WTC11 (cell line): ENCODE measurements around the gene PXYLP1. TPM values are rescaled to one million over a fixed set of nuclear protein-coding genes. Genes with fewer than 3 reads are reported as not detected.

Experiments used
- ATAC-seq: fragments of 200-7000 bp; cut with Tn5 transposase; 2 replicates; pipeline ENCODE4 v1.10.0; 2021; ENCODE audit warnings: mild to moderate bottlenecking, moderate library complexity
- CTCF ChIA-PET: fragments of 300-600 bp; sonication (Branson Sonifier 250); formaldehyde crosslinking; loops from one replicate; lab custom pipeline; 2021; ENCODE audit warnings: antibody characterized with exemption; lab: Charles Lee
- POLR2A ChIA-PET: fragments of 350-600 bp; sonication (Branson Sonifier 250); formaldehyde crosslinking; loops from one replicate; lab custom pipeline; 2021; ENCODE audit warnings: antibody characterized with exemption; lab: Charles Lee
- DNase-seq: peaks from one replicate; pipeline ENCODE4 v3.0.0; 2021; ENCODE audit warnings: low spot score
- H3K27ac Mint-ChIP-seq: 2 replicates; pipeline ENCODE4 v1.8.0; 2021; ENCODE audit warnings: mixed read lengths
- H3K27me3 Mint-ChIP-seq: 2 replicates; pipeline ENCODE4 v1.8.0; 2021; ENCODE audit warnings: low read depth, mild to moderate bottlenecking, moderate library complexity, mixed read lengths
- H3K36me3 Mint-ChIP-seq: 2 replicates; pipeline ENCODE4 v1.8.0; 2021; ENCODE audit warnings: mixed read lengths
- H3K4me1 Mint-ChIP-seq: 2 replicates; pipeline ENCODE4 v1.8.0; 2022; ENCODE audit warnings: mixed read lengths
- H3K4me3 Mint-ChIP-seq: 2 replicates; pipeline ENCODE4 v1.8.0; 2021; ENCODE audit warnings: mild to moderate bottlenecking, moderate library complexity, mixed read lengths
- H3K9me3 Mint-ChIP-seq: 2 replicates; pipeline ENCODE4 v1.8.0; 2021; ENCODE audit warnings: mixed read lengths
- ATF2 ChIP-seq: sonication (generic); formaldehyde crosslinking; IDR thresholded peaks from 2 replicates; pipeline ENCODE4 v1.8.1; 2022; ENCODE audit warnings: low read depth, missing genetic modification reagents, borderline replicate concordance
- ATF6 ChIP-seq: sonication (generic); formaldehyde crosslinking; IDR thresholded peaks from 2 replicates; pipeline ENCODE4 v1.8.1; 2023; ENCODE audit warnings: mild to moderate bottlenecking, missing genetic modification reagents
- E2F1 ChIP-seq: sonication (generic); formaldehyde crosslinking; IDR thresholded peaks from 2 replicates; pipeline ENCODE4 v1.8.0; 2022; ENCODE audit warnings: mild to moderate bottlenecking, missing genetic modification reagents
- FOXP1 ChIP-seq: sonication (generic); formaldehyde crosslinking; IDR thresholded peaks from 2 replicates; pipeline ENCODE4 v1.8.0; 2022; ENCODE audit warnings: missing genetic modification reagents, mild to moderate bottlenecking, moderate library complexity, borderline replicate concordance
- HMGA2 ChIP-seq: fragments of 250-450 bp; sonication (Bioruptor Pico); IDR thresholded peaks from 2 replicates; pipeline ENCODE4 v1.4.0; 2021; ENCODE audit warnings: mild to moderate bottlenecking, moderate library complexity
- IRF1 ChIP-seq: sonication (generic); formaldehyde crosslinking; IDR thresholded peaks from 2 replicates; pipeline ENCODE4 v1.8.0; 2023; ENCODE audit warnings: missing genetic modification reagents
- JAZF1 ChIP-seq: fragments of 250-450 bp; sonication (Bioruptor Pico); IDR thresholded peaks from 2 replicates; pipeline ENCODE4 v1.9.0; 2021; ENCODE audit warnings: moderate library complexity, mild to moderate bottlenecking, inconsistent platforms
- MLX ChIP-seq: sonication (generic); formaldehyde crosslinking; IDR thresholded peaks from 2 replicates; pipeline ENCODE4 v1.8.1; 2023; ENCODE audit warnings: mild to moderate bottlenecking, missing genetic modification reagents, moderate library complexity
- MYBL2 ChIP-seq: sonication (generic); formaldehyde crosslinking; IDR thresholded peaks from 2 replicates; pipeline ENCODE4 v1.8.1; 2023; ENCODE audit warnings: mild to moderate bottlenecking, moderate library complexity, missing genetic modification reagents
- NFYB ChIP-seq: sonication (generic); formaldehyde crosslinking; conservative IDR thresholded peaks from 2 replicates; pipeline ENCODE4 v1.8.0; 2022; ENCODE audit warnings: low read depth, missing genetic modification reagents
- NR1H2 ChIP-seq: sonication (generic); formaldehyde crosslinking; IDR thresholded peaks from 2 replicates; pipeline ENCODE4 v1.9.0; 2021; ENCODE audit warnings: mild to moderate bottlenecking, moderate library complexity, missing genetic modification reagents
- RELA ChIP-seq: sonication (generic); formaldehyde crosslinking; IDR thresholded peaks from 2 replicates; pipeline ENCODE4 v1.8.1; 2022; ENCODE audit warnings: missing genetic modification reagents, mild to moderate bottlenecking, borderline replicate concordance
- RORB ChIP-seq: fragments of 250-450 bp; sonication (Bioruptor Pico); IDR thresholded peaks from 2 replicates; pipeline ENCODE4 v1.9.0; 2021; ENCODE audit warnings: mild to moderate bottlenecking
- SMAD4 ChIP-seq: sonication (generic); formaldehyde crosslinking; IDR thresholded peaks from 2 replicates; pipeline ENCODE4 v1.8.0; 2022; ENCODE audit warnings: mild to moderate bottlenecking, missing genetic modification reagents
- TCF7 ChIP-seq: sonication (generic); formaldehyde crosslinking; IDR thresholded peaks from 2 replicates; pipeline ENCODE4 v1.8.0; 2022; ENCODE audit warnings: mild to moderate bottlenecking, low read depth, missing genetic modification reagents, moderate library complexity
- TEAD1 ChIP-seq: sonication (generic); formaldehyde crosslinking; IDR thresholded peaks from 2 replicates; pipeline ENCODE4 v1.8.0; 2022; ENCODE audit warnings: mild to moderate bottlenecking, missing genetic modification reagents
- ZMAT4 ChIP-seq: fragments of 250-450 bp; sonication (Bioruptor Pico); IDR thresholded peaks from 2 replicates; pipeline ENCODE4 v1.9.0; 2021; ENCODE audit warnings: mild to moderate bottlenecking
- ZNF138 ChIP-seq: sonication (generic); formaldehyde crosslinking; conservative IDR thresholded peaks from 2 replicates; pipeline ENCODE4 v1.8.1; 2022; ENCODE audit warnings: mild to moderate bottlenecking, moderate library complexity, missing genetic modification reagents
- ZNF396 ChIP-seq: fragments of 250-450 bp; sonication (Bioruptor Pico); IDR thresholded peaks from 2 replicates; pipeline ENCODE4 v1.8.0; 2021; ENCODE audit warnings: mild to moderate bottlenecking, moderate library complexity, borderline replicate concordance
- ZNF512 ChIP-seq: sonication (generic); formaldehyde crosslinking; IDR thresholded peaks from 2 replicates; pipeline ENCODE4 v1.8.1; 2022; ENCODE audit warnings: missing genetic modification reagents, borderline replicate concordance
- ZNF671 ChIP-seq: fragments of 250-450 bp; sonication (Bioruptor Pico); IDR thresholded peaks from 2 replicates; pipeline ENCODE4 v1.8.0; 2021; ENCODE audit warnings: mild to moderate bottlenecking
- total RNA-seq: library from RNA; stranded (reverse); gene quantifications from 3 replicates; pipeline ENCODE4 v1.2.3, GENCODE V29; 2021

PXYLP1 gene
- total RNA-seq, 1 experiment from 2014 or later: 20.1 TPM

- no peak for ATAC-seq
- Mint-ChIP-seq H3K4me1 (peaks cover 18% of the 10 kb centered on the region), H3K27ac (no peak overlapping the region), H3K27me3 (peaks cover 3% of the 10 kb centered on the region; the same call in 1 of the 2 replicates)
- no peak for DNase-seq
- no peak for TF ChIP-seq ATF2 (CRISPR knock-in tag)
- TF ChIP-seq, all 79 proteins: peak for 0
- Mint-ChIP-seq H3K4me3 (no peak overlapping the region), H3K36me3 (no peaks in the 10 kb centered on the region), H3K9me3 (peaks cover 8% of the 10 kb centered on the region)
- CTCF ChIA-PET: no interaction called here
- POLR2A ChIA-PET: no interaction called here
Measured at GRCh38 chr3:141338881-141339280, 107.3 kb downstream of the PXYLP1 start.

GRCh38 chr3:141341536-141341935 is 109.9 kb downstream of the PXYLP1 start:
- Mint-ChIP-seq H3K4me1 (no peaks in the 10 kb centered on the region), H3K9me3 (peaks cover 8% of the 10 kb centered on the region), H3K27me3 (peaks cover 3% of the 10 kb centered on the region; the same call in 1 of the 2 replicates), H3K36me3 (no peaks in the 10 kb centered on the region), H3K27ac (no peak overlapping the region), H3K4me3 (no peak overlapping the region)
- POLR2A ChIA-PET: no interaction called here
- ATAC-seq: no peak
- TF ChIP-seq SMAD4 (CRISPR knock-in tag): no peak
- TF ChIP-seq ZNF671 (CRISPR knock-in tag): no peak
- TF ChIP-seq JAZF1 (CRISPR knock-in tag): no peak
- no peak for TF ChIP-seq MYBL2 (CRISPR knock-in tag)
- no peak for TF ChIP-seq TCF7
- TF ChIP-seq ZNF396 (CRISPR knock-in tag): no peak
- no peak for TF ChIP-seq ZMAT4 (CRISPR knock-in tag)
- TF ChIP-seq FOXP1 (CRISPR knock-in tag): no peak
- no peak for TF ChIP-seq ZNF512 (CRISPR knock-in tag)
- TF ChIP-seq MLX (CRISPR knock-in tag): no peak
- TF ChIP-seq TEAD1 (CRISPR knock-in tag): no peak
- no peak for TF ChIP-seq E2F1
- no peak for TF ChIP-seq HMGA2 (CRISPR knock-in tag)
- TF ChIP-seq ZNF138 (CRISPR knock-in tag): no peak
- TF ChIP-seq RORB (CRISPR knock-in tag): no peak
- no peak for TF ChIP-seq NR1H2 (CRISPR knock-in tag)
- TF ChIP-seq RELA: no peak
- TF ChIP-seq ATF6 (CRISPR knock-in tag): no peak
- no peak for TF ChIP-seq IRF1
- no peak for TF ChIP-seq NFYB (CRISPR knock-in tag)
- TF ChIP-seq, all 79 proteins: peak for 0
- CTCF ChIA-PET: no interaction called here
- no peak for DNase-seq
